HUDEP-2 (cell line): ENCODE measurements around the gene XG.
"Not testable (repeated sequence)": the region's sequence is repeated elsewhere in the genome, so short reads cannot be mapped to it uniquely, and the experiment has no call there.

Experiments used
- DNase-seq, 76 experiments: peaks; one replicate each; lab custom pipeline; 2025; ENCODE audit not compliant: unreplicated experiment in 76 of 76; lab: John Stamatoyannopoulos, UW

The XG gene, protein sequence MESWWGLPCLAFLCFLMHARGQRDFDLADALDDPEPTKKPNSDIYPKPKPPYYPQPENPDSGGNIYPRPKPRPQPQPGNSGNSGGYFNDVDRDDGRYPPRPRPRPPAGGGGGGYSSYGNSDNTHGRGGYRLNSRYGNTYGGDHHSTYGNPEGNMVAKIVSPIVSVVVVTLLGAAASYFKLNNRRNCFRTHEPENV

DNA sequence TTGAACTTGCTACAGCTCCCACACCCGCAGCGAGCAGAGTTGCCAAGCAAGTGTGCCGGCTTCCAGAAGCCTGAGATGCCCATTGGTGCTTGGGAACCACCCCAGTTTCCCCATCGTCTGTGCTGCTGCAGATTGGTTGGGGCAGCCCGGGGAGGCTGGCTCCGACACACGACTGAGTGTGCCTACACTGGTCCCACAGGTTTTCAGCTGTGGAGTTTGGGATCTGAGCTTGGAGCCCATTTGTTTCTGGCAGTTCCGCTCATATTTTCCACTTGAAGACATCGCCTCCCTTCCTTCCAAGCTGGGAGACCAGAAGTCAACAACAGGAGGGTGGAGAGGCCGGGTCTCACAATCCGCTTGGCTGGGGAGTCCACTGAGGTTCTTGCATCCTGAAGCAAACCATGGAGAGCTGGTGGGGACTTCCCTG, at the start of gene XG:
TSS of gene XG (plus strand) at position 167 of the 427 bp plus-strand sequence. CDS start at position 402, 235 bp downstream.
- peak in 1 of 76 experiments; percentile 1 for DNase-seq

DNA sequence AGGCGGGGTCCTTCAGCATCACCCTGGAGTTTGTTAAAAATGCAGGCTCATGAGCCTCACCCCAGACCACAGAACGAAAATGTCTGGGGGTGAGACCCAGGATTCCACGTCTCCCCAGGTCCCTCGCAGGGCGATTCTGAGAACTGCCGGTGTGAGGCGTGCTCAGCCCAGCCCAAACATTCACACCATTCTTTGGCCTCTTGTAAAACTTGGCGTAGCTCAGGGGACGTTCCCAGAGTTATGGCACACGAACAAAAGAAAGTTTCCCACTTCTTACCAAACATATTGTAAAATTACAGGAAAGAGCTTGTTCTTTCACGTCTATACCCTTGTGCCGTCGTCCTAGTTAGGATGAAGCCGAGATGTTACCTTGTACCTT, 47.9 kb upstream of the XG start:
- DNase-seq, result no peak

DNA sequence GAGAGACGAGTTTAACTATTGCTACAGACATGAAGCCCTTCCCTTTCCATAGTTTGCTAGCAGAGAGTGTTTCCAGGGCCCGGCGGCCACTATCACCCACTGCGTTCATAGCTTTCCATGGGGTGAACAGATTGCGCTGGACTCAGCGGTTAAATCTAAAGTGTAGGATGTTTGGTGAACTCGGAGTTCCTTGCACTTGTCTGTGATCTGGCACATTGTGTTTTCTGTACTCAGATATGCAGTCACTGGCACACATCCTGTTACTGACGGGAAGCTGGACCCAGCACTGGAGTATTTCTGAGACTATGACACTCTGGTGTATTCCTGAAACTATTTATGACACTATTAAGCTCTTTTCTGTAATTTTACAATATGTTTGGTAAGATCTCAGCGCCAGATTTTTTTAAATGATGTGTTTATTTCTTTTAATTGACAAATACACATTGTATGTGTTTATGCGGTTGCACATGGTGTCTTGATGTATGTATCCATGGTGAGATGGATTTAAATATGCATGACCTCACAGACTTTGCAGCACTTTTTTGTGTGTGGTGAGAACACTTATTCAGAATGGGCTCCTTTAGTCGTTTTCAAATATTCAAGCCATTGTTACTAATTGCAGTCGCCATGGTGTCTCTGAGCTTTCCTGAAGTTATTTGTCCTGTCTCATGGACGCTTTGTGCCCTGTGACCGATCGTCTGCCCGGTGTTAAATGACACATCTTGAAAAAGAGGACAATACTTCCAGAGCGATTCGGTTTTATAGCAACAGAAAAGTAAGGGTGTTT, 46.6 kb upstream of the XG start:
- no peak for DNase-seq

DNA sequence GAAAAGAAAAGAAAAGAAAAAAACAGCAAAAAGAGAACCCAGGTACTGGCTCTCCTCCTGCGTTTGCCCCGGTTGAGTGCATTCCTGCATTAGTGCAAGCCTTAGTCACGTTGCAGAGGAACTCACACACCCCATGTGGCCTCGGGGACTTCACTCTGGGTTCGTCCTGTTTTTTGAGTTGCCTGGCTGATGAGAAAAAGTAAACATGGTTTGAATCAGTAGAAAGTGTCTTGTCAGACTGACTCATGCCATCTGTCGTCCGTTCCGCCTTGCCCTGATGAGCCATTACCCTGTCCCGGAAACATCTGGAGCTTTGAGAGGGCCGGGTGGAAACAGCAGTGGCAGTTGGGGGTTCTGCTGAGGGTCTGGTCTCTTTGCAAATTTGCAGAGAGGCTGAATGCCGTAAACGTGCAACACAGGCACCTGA, 44.5 kb upstream of the XG start:
- no peak for DNase-seq

DNA sequence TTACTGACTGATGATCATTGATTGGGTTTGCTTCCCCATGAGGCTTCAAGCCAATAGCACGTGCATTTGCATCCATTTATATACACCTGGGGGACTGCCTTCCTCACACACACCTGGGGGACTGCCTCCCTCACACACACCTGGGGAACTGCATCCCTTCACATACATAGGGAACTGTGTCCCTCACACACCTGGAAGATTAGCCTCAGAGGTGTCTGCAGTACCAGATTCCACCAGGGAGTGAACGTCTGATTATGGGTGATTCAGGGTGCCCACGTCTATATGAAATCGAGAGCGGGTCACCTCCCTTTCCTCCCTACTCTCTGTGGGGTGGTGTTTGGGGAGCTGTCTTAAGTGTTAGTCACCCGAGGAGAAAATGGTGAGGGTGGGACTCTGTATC, 43.8 kb upstream of the XG start:
- DNase-seq, result no peak

DNA sequence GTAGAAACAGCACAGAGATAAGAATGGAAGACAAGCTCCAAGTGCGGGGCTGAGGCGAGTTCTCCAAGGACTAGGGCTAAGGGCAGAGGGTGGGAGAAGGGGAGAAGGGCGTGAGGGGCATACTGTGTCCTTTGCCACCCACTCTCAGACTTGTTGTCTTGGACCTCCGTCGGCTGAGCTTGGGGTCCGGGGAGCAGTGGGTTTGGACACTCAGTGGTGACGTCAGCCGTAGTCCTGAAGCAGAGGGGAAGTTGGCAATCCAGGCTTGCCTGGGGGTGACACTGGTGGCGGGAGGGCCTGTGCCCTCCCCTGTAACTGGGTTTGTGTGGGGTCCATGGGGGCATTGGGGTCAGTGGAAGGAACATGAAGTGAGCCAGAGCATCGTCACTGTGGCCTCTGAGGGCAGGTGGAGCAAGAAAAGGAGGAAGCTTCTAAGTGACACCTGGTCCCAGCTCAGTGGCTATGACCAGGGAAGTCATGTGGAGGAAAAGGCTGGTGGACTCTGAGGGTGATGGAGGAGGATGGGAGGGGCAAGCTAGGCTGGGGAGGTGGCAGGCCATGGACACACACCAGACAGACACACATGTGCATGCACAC, 43.1 kb upstream of the XG start:
- DNase-seq, result no peak

DNA sequence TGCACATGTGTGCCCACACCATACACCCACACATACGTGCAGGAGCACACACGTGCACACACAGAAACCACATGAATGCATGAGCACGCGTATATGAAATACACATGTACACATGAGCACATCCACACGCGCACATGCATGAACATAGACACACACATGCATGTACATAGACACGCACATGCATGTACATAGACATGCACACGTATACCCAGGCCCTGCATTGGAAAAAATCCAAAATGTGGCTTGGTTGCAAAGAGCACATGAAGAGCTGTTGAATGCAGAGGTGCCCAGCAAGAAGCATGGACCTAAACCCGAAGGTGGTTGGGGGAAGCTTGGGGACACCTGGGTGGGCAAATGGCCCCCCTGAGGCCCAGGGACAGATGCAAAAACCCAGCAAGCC, 42.3 kb upstream of the XG start:
- no peak for DNase-seq

DNA sequence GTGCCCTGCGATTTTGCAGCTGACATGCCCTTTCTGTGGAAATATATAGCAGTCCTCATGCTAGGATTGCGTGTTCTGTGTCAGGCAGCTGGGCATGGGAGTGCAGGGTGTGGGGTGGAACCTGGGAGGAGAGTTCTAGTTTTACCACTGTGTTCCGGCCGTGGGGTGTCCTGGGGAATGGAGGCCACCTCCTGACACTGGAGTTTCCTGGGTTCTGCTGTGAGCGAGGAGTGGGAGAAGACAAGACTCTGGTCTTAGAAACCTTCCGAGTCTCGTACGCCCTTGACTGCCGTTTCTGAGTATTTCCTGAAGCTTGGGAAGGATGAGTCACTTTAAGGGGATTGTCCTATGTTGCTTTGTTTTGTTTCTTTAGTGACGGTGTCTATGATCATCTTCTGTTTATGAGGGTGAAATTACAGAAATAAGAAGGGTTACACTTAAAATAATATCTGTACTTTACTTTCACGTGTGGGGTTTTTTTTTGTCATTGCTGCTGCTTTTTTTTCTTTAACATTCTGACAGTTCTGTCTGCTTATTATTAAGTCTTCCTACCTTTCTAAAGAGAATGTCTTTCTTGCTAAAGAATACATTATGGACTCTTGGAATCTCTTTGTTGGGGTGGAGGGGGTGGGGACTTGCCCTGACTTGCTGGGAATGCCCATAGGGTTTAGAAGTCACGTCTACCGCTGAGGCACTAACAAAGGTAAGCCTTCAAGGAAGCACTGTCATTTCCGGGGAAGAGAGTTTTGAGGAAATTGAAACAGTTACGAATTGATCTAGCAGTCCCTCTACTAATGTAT, 41.6 kb upstream of the XG start:
- no peak for DNase-seq

DNA sequence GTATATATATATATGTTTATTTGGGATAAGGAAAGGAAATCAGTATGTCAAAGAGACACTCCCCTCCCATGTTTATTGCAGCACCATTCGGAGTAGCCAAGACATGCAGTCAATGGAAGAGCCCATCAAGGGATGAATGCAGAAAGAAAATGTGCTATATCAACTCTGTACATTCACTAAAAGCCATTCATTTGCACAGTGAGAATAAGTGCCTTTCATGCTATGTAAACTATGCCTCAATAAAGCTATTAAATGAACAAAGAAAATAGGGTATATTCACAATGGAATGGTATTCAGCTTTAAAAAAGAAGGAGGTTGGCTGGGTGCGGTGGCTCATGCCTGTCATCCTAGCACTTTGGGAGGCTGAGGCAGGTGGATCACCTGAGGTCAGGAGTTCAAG, 40.4 kb upstream of the XG start:
- DNase-seq, result no peak

DNA sequence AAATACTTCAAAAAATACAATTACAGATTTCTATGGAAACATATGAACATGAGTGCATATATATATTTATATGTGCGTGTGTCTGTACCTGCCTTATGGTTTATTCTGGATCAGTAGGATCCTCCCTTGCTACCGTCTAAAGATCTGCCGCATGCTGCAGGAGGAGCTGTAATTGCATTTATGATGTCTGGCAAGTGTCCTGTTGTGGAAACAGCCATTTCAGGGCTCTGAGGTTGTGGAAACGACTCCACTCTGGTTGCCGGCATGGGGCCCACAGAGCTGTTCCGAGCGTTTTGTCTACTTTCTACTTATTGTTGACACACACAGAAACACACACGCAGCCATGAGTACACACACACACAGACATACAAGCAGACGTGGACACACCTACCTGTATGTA, 39.4 kb upstream of the XG start:
- DNase-seq, result no peak

DNA sequence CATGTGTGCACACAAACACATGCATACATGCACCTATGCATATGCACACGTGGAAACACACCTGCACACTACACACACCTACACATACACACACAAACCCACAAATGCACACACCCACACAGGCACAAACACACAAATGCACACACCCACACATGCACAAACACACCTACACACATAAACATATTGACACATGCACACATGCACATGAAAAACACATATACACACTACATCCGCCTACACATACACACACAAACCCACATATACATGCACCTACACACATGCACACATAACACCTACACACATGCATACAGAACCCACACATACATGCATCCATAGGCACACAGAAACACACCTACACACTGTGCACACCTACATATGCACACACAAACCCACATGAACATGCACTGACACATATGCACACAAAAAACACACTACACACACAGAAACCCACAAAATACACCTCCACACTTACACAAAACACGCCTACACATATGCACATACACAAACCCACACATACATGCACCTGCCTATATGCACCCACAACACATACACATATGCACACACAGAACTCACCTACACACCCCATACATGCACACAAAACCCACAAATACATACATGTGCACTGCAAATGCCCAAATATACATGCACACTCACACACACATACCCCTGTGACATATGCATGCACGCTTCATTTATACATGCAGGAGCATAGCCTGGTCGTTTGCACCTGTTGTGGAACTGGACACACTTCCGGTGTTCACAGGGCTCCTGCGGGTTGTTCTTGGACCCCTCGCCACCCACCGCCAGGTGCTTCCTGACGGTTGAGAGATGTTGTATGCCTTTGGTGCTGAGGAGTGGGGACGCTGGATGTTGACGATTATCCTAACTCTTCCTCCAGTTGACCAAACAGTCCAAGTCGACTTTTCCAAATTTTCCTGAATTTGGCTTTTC, 38.7 kb upstream of the XG start:
- no peak for DNase-seq

DNA sequence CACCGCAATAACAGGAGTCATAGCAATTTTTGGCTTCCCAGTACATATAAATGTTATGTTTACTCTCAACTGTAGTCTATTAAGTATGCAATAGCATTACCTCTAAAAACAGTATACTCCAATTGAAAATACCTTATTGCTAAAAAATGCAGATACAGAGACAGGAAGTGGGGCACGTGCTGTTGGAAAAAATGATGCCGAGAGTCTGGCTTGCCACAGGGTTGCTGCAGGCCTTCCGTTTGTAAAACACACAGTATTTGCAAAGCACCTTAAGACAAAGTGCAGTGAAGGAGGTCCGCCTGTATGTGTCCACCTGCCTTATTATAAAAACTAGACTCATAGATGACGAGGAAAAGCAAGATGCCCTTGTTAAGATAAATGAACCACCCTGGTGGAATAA, 37.3 kb upstream of the XG start:
- DNase-seq, result no peak

DNA sequence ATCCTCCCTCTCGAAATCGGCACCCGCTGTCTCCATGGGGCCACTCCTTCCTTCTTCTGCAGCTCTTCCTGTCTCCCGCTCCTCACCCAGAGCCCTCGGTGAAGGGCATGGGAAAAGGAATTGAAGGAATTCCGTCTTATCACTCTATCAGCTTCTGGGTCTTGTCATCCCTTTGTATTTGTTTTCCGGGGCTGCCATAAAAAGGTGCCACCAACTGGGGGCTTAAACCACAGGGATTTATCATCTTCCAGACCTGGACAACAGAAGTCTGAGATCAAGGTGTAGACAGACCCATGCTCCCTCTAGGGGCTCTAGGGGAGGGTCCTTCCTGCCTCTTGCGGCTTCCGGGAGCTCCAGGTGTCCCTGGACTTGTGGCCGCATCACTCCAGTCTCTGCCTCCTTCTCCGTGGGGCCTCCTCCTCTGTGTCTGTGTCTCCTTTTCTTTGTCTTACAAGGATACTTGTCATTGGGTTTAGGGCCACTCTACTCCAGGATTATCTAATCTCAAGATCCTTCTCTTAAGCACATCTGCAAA, 36.7 kb upstream of the XG start:
- no peak for DNase-seq

DNA sequence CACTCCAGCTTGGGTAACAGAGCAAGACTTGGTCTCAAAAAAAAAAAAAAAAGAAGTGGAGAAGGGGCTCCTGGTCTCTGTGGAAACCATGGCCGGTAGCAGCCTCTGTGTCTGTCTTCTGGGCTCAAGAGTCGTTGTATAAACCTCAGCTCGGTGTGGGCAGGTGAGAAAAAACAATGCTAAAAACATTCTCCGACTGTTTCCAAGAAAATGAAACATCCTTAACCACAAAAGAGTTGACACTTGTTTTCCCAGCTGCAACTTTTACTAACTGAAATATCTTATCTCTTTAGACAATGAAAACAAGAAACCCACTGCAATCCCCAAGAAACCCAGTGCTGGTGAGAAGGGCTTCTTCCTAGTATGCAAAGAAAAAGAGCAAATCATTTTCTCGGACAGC, 34.5 kb upstream of the XG start:
- DNase-seq, result no peak

DNA sequence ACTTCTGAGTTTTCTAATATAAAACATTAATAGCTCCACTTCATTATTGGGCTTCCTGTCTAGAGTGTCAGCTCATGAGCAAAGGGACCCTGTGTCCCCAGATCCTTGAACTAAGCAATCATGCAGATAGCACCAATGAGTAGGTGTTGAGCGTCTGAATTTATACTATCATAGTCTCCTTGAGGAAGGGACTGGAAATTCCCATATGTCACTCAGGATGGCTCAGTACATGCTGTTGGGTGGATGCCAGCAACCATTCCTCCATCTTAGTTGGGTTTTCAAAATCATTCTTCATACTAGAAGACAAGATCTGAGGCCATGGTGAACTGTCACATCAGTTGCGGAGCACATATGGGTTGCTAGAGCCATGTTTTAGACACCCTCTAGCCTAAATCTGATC, 33.0 kb upstream of the XG start:
- no peak for DNase-seq

DNA sequence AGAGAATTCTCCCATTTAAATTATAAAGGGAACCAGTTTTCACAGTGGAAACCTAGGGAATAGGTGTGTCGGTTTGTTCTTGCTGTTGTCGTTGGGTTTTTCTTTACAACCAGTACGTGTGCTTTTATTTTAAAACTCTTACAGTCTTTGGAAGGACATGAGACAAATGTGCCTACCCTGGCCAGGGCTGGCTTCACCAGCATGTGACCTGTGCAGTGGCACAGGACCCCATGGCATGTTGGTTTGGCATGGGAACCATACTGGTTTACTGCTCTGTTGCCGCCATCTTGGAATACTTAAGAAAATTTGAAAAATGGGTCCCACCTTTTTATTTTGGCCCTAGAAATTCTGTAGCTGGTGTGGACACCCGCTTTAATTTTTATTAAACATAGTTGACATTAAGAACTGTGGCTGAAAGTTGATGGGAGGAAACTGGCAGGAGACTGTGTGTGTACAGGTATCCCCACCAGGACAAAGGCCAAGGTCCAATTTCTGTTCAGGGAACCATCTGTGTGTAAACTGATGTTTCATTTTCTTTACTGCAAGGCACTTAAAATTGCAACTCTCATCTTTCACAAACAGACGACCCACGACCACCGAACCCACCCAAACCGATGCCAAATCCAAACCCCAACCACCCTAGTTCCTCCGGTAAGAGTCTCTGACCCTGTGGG, 31.9 kb upstream of the XG start:
- DNase-seq, result no peak

DNA sequence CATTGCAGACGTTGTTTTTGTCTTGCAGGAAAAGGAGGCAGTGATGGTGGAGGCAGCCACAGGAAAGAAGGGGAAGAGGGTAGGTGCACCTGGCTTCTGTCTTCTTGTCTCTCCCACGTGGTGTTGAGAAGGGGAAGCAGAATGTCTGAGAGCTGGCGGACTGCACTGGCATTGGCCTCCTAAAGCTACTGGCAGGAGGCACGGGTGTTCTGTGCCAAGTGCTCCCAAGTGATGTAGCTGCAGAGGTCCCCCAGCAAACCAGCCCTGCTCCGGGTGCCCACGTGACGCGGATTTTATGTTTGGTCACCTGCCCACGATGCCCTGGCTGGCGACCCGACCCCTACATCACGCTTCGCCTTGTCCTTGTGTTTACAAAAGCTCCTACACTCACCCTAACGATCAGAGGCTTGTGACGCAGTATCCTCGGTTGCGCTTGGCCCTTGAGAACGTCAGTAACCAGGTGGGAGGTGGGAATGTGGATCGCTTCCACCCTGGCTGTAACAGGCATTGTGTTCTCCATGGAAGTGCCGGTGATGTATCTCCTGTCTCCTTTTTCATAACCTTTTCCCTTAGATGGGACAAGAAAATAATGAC, 28.5 kb upstream of the XG start:
- DNase-seq, result no peak

DNA sequence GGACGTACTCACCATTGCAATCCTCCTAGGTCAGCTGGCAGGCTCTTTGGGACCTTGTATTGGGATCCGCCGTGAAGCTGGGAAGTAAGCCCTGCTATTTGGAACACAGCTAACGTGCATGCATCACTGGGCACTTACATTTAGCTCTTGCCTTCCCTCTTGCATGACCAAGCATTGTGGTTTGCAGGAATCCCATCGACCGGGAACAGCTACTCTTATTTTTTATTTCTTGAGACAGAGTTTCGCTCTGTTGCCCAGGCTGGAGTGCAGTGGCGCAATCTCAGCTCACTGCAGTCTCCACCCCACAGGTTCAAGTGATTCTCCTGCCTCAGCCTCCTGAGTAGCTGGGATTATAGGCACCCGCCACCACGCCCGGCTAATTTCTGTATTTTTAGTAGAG, 24.6 kb upstream of the XG start:
- DNase-seq, result not testable (repeated sequence)

DNA sequence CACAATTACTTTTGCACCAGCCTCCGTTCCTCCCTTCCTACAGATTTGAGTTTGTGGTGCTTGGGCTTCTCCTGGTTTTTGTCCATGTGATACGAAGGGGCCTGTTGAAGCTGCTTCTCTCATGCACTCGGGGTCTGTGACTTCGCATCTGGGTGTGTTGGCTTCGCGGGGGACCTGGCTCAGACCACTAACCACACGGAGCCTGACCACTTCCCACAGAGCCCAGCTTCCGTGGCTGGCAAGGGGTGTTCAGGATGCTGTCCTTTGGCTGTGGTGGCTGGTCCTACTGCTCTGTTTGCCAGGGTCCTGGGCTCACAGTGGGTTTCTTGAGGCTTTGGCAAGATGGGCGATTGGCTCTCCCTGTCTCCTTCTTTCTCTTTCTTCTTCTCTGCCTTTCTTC, 19.8 kb upstream of the XG start:
- no peak for DNase-seq
